Measurements from ENCODE around the gene HECW1.
"Not testable (repeated sequence)": the region's sequence is repeated elsewhere in the genome, so short reads cannot be mapped to it uniquely, and the experiment has no call there.

The HECW1 gene

GRCh38 chr7:43309706-43310022, 197.2 kb downstream of the HECW1 start:
- DNase-seq (ENCODE audit: low spot score) = no peak

- no peak for DNase-seq (ENCODE audit: low spot score)
These were observed 198.6 kb downstream of the HECW1 start for GRCh38 chr7:43311052-43311451.

DNA sequence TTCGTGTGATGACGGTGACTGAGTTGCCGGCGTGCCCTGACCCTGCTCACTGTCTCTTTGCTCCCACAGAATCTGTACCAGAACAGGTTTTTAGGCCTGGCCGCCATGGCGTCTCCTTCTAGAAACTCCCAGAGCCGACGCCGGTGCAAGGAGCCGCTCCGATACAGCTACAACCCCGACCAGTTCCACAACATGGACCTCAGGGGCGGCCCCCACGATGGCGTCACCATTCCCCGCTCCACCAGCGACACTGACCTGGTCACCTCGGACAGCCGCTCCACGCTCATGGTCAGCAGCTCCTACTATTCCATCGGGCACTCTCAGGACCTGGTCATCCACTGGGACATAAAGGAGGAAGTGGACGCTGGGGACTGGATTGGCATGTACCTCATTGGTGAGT, 199.2 kb downstream of the HECW1 start:
- DNase-seq (ENCODE audit: low spot score) = no peak

DNA sequence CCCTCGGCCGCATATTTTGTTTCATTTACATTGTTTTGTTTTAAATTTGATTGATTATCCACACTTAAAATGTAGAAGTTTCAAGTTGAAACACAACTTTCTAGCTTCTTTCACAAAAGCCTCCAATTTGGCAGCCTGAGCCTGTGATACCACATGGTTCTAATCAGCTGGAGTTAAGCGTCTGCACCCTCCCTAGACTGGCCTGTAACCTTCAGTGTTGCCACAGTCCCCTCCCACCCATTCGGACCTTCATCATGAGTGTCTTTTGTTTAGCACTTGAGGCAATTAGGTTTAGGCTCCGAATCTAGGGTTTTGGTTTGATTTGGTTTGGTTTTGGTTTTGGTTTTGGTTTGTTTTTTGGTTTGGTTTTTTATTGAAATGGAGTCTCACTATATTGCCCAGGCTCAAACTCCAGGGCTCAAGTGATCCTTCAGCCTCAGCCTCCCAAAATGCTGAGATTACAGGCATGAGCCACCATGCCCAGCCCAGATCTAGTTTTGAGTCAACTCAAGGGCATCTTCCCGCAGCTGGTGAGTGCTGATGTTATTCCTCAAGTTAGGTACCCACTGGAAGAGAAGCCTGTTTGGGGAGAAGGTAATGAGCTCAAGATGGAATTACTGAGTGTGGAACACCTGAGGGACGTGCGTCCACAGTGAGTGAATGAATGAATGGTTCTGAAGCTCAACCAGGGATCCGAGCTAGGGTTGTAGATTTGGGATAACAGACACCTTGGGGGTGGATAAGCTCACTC, 201.4 kb downstream of the HECW1 start:
- DNase-seq (ENCODE audit: low spot score) = no peak

DNA sequence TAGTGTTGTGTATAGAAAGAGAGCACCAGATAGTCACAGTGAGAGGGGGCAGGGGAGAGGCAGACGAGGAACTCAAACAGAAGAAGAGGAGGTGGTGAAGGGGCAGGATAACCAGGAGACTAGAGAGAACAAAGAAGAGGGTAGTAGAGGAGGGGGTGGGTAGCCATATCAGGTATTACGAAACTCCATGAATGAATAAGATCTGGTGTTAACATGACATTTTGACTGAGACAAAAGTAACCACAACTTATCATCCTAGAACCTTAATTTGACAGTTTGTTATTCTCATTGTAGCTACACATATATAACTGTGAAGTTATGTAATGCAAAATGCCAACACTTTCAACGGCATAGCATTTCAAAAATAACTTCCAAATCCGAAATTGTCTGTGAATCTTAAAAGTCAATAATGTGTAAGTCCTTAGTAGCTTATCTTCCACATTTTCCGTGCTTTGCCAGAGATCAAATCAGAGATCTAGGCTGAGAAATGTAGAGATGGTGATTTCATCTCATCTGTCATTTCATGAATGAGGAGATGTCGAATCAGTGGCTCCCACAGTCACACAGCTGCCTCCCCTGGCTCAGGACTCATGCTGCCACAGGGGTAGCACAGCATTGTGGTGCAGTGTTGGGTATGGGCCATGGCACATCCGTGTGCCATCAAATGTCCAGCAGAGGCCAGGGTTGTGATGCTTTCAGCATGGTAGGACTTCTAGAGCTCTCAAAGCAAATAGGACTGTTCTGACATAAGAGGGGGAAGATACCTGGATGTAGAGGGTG, 202.1 kb downstream of the HECW1 start:
- no peak for DNase-seq (ENCODE audit: low spot score)

DNA sequence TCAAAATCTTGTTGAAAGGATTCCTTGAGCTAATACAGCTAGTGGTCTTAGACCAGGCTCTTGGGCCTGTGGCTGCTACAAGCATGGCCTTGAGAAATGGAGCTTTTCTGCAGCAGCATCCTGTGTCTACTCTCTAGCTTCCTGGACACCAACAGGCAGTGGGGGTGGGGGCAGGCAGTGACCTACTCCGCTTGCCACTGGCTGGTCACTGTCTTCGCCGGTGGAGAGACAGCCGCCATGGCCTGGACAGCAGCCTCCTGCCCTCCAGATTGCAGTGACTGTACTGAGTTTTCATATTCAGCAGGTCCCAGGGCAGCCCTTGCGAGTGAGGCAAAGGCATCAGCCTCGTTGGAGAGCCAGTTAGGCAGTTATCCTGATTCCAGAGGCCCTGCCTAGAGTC, 204.6 kb downstream of the HECW1 start:
- DNase-seq (ENCODE audit: low spot score) = no peak

DNA sequence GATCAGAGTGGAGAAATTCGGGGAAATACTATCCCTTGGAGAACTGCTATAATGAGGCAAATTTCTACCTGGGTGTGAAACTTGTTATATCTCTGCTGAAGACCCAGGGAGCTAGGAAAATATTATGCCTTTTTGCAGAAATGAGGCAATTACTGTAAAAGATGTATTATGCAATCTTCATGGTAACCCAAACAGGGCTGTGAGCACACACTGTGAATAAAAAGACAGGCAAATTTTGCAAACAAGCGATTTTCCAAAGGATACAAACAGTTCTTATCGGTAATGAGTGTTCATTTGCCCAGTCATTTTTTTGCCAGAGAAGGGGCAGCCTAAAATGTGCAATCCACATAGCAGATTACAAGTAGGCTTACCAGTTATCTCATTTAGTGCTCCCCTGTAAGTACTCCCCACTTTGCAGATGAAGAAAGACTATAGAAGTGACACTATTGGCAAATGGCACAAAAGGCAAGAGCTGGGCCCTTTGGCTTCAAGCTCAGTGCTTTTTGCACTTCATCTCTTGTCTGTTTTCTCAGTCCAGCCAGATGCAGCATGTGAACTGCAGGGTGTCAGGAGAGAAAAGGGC, 205.8 kb downstream of the HECW1 start:
- DNase-seq (ENCODE audit: low spot score) = no peak

DNA sequence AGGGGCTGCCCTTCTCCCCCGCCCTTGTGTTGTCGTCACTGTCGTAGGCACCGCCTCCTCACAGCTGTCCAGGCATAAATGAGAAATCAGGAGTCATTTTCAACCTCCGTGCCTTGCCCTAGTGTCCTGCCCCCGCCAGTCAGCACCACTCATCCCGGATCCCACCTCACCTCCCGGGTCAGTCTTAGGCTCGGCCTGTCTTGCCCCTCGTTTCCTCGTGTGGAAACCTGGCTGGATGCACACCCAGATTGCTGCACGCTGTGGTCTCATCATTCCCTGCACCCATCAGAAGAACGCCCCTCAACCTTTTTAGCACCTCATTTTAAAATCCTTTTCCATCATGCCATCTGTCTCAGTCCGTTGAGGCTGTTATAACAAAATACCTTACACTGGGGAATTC, 213.1 kb downstream of the HECW1 start:
- no peak for DNase-seq (ENCODE audit: low spot score)

DNA sequence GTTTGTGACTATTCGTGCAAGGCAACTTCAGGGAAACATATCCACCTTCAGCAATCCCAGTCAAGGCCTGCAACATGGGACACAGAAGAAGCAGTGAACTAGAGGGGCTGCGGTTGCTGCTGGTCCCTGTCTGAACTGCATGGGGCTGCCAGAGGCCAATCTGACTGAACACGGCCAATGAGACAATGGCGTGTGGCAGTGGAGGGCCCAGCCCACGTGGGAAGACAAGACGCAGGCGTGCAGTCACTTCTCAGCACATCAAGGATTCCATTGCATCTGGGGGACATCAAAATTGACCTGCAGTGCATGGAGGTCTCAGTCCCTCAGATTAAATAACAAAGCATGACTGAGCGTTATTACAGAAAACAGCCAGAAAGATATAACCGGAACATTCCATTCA, 215.9 kb downstream of the HECW1 start:
- no peak for DNase-seq (ENCODE audit: low spot score)

DNA sequence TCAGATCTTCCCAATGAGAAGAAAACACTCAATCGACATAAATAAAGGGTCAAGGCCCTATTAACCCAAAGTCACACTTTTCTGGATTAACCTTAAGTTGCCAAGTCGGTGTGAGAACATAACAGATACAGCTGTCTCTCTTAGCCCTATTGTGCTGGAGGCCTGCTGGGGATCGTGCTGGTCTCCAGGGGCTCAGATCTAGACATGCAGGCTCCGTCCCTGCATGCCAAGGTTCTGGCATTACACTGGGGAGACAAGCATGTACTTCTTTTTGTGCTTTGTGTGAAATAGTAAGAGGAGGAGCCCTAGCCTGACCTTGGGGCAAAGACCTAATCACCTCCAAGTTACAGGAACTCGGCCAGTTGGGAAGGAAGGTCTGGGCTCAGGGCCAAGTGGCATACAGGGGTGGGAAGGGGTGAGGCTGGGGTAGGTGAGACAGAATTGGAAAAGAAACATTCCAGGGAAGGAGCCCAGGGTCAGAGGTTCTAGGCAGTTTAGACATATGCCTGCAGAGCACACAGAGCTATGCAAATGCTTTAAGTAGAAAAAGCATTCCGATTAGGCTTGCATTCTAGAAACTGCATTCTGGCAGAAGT, 216.4 kb downstream of the HECW1 start:
- DNase-seq (ENCODE audit: low spot score) = no peak

DNA sequence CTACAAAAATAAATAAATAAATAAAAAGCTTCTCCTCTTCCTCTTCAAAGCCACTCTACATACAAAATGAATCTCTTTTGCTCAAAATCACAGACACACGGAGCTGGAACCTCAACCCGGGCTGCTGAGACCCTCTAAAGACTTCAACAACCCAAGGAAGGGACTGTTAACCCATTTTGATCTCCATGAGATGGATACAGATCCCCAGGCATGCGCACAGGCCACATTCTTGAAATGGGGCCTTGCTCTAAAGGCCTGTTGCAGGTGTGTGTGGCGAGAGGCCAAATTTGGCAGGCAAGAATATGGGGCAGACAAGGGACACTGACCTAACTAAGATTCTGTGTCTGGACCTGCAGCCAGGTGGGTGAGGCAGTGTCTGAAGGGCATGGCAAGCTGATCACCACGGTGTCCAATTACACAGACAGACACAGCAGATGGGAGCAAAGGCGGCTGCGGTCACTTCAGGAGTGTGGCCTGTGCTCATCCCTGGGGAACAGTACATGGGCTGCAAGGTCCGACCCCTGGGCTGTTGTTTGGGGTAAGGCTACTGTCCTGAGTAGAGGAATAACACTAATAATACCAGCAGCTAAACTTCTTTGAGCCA, 219.8 kb downstream of the HECW1 start:
- no peak for DNase-seq (ENCODE audit: low spot score)

- DNase-seq (ENCODE audit: low spot score) = no peak
These were observed 224.7 kb downstream of the HECW1 start for GRCh38 chr7:43337191-43337590.

DNA sequence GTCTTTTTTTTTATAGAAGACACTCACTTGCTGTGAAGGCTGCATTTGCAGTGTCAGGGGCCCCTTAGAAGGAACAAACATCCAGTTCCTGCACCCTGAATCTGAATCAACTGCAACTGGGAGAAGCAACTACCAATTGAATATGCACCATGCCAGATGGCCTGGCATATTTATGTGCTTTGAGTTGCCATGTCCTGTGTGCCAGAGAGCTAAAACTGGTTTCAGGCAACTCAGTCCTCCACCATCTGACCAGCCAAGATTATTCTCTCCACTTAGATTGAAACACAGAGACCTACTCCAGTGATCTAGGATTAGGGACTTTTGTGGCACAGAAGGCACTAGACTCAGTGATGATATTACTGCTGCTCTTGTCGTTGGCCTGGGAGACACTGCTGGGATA, 225.4 kb downstream of the HECW1 start:
- no peak for DNase-seq (ENCODE audit: low spot score)

GRCh38 chr7:43341132-43341531, 228.7 kb downstream of the HECW1 start:
- DNase-seq (ENCODE audit: low spot score) = no peak

DNA sequence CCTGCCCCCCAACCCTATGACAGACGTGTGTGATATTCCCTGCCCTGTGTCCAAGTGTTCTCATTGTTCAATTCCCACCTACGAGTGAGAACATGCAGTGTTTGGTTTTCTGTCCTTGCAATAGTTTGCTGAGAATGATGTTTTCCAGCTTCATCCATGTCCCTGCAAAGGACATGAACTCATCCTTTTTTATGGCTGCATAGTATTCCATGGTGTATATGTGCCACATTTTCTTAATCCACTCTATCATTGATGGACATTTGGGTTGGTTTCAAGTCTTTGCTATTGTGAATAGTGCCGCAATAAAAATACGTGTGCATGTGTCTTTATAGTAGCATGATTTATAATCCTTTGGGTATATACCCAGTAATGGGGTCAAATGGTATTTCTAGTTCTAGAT, 231.0 kb downstream of the HECW1 start:
- DNase-seq (ENCODE audit: low spot score) = not testable (repeated sequence)

GRCh38 chr7:43345696-43346095, 233.2 kb downstream of the HECW1 start:
- DNase-seq (ENCODE audit: low spot score) = not testable (repeated sequence)

DNA sequence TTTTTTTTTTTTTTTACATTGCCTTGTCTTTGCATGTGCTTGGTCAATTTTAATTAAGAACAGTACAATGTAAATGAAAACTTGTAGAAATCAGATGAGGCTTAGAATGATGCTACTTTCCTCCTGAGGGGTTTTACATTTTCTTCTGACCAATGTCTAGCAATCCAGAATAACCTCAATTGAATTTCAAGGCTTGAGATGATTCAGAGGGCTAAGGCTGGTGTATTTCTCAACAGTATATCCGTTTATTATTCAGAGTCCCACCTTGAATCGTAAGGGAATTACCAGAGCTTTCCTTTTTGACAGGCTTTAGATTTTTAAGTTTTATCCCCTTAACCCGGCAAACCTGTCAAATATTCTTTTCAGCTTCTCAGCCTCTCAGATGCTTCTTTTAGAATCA, 239.2 kb downstream of the HECW1 start:
- DNase-seq (ENCODE audit: low spot score) = no peak

DNA sequence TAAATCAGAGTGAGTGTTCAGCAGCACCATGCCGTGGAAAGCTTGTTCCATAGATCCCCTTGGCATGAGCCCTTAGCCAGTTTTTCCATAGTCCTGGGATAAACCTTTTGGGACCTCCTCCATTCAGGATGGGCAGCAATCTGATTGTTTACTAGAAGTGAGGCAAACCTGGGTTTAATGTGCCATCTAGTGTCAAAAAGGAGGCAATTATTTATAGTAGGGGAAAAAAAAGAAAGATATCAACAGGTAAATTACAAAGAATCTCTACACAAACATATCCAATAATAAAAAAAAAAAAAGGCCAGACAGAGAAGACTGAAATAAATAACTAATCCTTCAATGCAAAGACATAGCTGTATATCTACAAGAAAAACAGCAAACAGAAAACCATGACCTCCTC, 241.5 kb downstream of the HECW1 start:
- no peak for DNase-seq (ENCODE audit: low spot score)

DNA sequence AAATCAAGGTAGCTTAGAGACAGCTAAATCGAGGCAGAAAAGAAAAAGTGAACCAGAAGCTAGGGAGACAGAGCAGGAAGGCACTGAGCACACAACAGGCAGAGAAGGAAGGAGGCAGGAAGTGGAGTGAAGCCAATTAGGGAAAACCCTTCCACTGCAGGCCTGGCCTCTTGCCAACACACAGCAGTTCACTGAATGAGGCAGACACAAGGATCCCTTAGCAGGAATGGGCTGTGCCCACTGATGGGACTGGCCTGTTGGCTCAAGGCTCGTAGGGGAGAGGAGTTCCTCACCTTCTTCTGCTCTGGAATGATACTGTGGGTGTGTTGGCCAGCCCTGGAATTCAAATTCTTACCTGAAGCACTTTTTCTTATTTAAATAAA, 250.2 kb downstream of the HECW1 start:
- peak; percentile 23 for DNase-seq (ENCODE audit: low spot score)

DNA sequence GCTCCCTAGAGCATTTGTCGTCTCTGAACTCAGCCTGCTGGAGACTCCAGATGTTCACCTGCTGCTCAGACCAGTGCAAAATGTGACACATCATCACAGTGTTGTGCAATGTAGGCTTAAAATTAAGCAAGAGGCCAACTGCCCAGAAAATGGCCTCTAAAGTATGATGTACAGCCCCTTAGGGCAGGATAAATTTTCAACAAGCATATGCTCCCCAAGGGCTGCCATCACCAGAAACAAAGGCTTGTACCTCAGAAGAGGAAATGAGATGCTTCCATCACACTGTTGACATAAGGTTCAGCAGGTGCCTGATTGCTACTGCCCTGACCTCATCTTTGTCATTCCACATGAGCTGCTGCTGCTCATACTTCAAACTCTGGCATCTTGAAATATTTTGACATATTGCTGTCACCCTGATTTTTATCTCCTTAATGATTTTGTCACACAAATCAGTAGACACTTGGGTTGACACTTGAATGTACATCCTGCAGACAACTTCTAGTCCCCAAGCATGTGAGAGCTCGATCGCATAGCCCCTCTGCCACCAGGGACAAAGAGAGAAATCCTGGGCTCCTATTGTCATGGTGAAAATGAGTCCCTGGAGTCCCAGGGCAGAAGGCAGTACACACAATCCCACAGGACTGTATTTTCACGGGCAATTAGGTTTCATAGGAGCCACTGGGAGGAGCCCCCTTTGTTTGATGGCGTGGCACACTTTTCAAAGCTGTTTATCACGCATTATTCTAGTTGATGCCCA, 250.8 kb downstream of the HECW1 start:
- peak; percentile 37 for DNase-seq (ENCODE audit: low spot score)

- DNase-seq (ENCODE audit: low spot score) = no peak
These were observed 251.9 kb downstream of the HECW1 start for GRCh38 chr7:43364391-43364790.

Measured in AG08395 (cell line).